GM21367 (cell line): ENCODE measurements around the gene LGR6.
"Not testable (repeated sequence)": the region's sequence is repeated elsewhere in the genome, so short reads cannot be mapped to it uniquely, and the experiment has no call there.

Source experiments
- ATAC-seq: cut with Tn5 transposase; IDR thresholded peaks from one replicate; pipeline ENCODE4 v1.9.1; 2021; ENCODE audit not compliant: unreplicated experiment

The LGR6 gene

DNA sequence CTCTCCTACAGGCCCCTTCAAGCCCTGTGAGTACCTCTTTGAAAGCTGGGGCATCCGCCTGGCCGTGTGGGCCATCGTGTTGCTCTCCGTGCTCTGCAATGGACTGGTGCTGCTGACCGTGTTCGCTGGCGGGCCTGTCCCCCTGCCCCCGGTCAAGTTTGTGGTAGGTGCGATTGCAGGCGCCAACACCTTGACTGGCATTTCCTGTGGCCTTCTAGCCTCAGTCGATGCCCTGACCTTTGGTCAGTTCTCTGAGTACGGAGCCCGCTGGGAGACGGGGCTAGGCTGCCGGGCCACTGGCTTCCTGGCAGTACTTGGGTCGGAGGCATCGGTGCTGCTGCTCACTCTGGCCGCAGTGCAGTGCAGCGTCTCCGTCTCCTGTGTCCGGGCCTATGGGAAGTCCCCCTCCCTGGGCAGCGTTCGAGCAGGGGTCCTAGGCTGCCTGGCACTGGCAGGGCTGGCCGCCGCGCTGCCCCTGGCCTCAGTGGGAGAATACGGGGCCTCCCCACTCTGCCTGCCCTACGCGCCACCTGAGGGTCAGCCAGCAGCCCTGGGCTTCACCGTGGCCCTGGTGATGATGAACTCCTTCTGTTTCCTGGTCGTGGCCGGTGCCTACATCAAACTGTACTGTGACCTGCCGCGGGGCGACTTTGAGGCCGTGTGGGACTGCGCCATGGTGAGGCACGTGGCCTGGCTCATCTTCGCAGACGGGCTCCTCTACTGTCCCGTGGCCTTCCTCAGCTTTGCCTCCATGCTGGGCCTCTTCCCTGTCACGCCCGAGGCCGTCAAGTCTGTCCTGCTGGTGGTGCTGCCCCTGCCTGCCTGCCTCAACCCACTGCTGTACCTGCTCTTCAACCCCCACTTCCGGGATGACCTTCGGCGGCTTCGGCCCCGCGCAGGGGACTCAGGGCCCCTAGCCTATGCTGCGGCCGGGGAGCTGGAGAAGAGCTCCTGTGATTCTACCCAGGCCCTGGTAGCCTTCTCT is 124.6 kb downstream of the LGR6 start:
- ATAC-seq: no peak

DNA sequence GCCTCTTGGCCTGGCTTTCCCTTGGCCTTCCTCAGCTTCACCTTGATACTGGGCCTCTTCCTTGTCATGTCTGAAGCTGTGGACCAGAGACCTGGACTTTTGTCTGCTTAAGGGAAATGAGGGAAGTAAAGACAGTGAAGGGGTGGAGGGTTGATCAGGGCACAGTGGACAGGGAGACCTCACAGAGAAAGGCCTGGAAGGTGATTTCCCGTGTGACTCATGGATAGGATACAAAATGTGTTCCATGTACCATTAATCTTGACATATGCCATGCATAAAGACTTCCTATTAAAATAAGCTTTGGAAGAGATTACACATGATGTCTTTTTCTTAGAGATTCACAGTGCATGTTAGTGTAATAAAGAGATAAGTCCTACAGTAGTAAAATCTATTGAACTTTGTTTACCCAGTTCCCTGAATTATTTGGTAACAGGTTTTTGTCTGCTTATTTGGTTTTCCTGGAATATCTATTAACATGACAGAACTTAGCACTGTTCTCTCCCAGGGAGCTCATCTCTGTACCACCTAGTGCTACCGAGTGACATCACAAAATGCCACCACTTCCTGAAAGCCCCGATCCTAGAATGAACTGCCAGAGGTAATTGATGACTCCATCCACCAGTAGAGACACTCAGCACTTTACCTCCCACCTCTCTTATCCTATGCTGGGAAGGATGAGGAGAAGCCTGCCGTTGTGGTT is 125.9 kb downstream of the LGR6 start:
- no peak for ATAC-seq

DNA sequence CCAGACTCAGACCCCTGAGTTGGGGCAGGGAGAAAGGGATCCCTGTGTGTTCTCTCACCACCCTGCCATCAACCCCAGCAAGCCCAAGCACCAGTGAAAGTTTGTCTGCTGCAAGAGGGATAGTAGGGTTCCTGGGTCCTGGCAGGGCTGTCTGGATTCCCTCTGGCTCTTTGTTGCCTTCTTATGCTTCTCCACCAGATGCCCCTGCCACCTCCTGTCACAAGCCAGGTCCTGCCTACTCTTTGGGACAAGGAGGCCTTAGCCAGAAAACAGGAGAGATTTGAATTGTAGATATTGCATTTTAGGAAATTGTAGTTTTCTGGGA is 126.4 kb downstream of the LGR6 start:
- ATAC-seq: no peak

- ATAC-seq: no peak
Measured at GRCh38 chr1:202323731-202324130, 130.1 kb downstream of the LGR6 start.

DNA sequence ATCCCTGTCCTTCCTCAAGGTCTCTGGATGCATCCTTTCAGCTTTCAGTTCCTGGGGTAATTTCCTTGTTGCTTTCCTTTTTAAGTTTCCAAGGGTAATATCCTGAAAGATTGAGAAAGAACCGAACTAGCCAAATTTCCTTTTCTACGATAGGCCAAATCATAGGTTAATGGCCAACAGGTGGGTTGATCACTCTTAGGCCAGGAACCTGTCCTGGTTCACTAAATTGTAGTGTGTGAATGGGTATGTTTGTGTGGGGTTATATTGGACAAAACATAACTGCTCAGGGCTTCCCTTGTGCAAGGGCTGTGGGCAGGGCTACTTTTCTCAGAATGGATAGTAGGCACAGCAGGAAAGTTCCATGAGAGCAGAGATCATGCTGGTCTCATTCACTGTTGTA is 131.0 kb downstream of the LGR6 start:
- ATAC-seq: no peak

- no peak for ATAC-seq
Measured at GRCh38 chr1:202329891-202330290, 136.3 kb downstream of the LGR6 start.

GRCh38 chr1:202333861-202334260 is 140.3 kb downstream of the LGR6 start:
- ATAC-seq: no peak

DNA sequence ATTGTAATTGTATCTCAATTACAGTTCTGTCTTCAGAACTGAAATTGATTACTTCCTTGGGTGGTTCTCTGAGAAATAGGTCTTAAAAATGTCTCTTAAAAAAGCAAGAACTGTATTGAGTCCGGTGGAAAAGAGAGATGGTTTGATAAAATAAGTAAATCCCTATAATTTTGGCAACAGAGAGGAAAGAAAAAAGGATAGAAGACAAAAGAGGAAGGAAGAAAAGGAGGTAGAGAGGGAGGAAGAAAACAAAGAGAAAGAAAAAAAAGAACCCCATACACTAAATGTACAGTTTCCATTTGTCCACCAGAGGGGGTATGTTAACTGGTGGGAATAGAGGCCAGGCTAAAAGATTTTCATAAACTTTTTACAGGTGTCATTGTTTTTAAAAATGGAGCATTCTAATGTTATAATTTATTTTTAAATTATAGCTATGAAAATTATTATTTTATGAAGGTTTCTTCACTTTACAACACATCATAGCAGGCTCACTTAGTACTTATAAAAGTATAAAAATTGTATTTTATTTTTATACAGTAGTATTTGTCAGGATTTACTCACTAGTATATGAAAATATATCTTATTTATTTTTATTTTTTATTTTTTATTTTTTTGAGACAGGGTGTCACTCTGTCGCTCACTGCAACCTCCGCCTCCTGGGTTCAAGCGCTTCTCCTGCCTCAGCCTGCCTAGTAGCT is 150.2 kb downstream of the LGR6 start:
- ATAC-seq: no peak

- ATAC-seq: no peak
Measured at GRCh38 chr1:202348005-202348508, 154.5 kb downstream of the LGR6 start.

DNA sequence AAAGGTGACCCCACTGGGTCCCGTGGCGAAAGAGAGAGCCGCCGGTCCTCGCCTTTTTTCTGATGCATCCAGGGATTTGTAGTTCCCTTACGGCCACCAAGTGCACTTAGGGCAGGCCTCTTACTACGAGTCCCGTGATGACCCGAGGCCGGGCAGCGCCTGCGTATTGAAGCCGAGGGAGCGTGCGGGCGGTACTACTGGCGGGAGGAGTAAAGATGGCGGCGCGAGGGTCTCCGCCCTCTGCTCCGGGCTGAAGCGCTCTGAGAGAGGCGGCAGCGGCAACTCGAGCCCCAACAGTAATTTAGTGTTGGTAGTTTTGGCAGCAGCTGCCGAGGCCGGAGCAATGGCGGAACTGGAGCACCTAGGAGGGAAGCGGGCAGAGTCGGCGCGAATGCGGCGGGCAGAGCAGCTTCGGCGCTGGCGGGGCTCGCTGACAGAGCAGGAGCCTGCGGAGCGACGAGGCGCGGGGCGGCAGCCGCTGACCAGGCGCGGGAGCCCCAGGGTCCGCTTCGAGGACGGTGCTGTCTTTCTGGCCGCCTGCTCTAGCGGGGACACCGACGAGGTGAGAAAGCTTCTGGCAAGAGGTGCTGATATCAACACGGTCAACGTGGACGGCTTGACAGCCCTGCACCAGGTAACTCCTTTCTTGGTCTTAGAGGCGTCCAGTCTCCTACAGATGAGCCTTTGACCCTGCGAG is 155.1 kb downstream of the LGR6 start, which contains the start of gene PPP1R12B:
Gene PPP1R12B (plus strand): TSS at position 191 of the 697 bp plus-strand sequence. CDS start 153 bp downstream, at position 344.
- peak; percentile 97 for ATAC-seq

GRCh38 chr1:202349206-202349928 is 155.8 kb downstream of the LGR6 start:
- ATAC-seq: no peak

GRCh38 chr1:202351725-202352124 is 158.1 kb downstream of the LGR6 start:
- ATAC-seq: no peak

DNA sequence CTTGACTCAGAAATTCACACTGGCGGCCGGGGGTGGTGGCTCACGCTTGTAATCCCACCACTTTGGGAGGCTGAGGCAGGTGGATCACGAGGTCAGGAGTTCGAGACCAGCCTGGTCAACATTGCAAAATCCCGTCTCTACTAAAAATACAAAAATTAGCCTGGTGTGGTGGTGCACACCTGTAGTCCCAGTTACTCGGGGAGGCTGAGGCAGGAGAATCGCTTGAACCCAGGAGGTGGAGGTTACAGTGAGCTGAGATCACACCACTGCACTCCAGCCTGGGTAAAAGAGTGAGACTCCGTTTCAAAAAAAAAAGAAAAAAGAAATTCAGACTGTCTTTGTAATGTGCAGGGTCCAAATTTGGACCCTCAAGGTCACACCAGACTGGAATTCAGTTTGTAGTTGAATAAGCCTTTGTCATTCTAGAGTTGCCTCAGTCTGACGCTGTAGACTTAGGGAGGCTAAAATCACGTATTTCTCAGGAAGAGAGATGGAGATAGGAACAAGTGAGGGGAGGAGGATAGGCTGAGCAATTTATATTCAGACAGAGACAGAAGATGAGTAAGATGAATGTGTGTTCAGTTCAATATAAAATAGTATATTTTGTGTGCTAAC is 159.1 kb downstream of the LGR6 start:
- not testable (repeated sequence) for ATAC-seq

DNA sequence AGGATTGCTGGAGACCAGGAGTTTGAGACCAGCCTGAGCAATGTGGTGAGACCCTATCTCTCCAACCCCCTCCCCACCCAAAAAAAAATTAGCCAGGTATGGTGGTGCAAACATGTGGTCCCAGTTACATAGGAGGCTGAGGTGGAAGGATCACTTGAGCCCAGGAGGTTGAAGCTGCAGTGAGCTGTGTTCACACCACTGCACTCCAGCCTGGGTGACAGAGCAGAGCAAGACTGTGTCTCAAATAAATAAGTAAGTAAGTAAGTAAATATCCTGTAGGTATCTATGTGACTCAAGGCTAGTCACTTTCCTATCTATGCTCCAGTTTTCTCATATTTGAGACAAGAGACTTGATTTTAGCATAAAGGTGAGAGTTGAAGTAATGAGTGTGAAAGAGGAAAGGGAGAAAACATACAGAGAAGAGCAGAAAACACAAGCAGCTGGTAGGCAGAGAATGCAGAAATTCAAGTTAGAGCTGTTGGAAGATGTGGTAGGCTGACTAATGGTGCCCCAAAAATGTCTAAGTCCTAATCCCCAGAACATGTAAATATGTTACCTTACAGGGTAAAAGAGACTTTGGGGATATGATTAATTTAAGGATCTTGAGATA is 162.4 kb downstream of the LGR6 start:
- no peak for ATAC-seq

DNA sequence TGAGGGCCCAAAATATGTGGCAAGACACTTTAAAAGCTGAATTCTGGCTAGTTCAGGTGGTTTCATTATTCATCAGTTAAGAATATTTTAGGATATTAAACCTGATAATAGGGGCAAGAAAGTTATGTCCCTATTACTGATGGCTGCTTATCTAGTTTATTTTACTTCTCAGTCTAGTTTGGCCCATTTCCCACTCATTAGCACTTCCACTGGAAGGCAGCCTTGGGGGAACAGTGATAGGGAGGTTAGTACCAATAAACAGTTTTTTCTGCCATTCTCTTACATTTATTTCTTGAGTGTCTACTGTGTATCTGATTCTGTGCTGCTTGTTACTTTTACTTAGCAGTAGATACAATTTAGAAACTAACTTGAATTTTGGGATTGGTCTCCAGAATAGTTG is 163.9 kb downstream of the LGR6 start:
- ATAC-seq: no peak

DNA sequence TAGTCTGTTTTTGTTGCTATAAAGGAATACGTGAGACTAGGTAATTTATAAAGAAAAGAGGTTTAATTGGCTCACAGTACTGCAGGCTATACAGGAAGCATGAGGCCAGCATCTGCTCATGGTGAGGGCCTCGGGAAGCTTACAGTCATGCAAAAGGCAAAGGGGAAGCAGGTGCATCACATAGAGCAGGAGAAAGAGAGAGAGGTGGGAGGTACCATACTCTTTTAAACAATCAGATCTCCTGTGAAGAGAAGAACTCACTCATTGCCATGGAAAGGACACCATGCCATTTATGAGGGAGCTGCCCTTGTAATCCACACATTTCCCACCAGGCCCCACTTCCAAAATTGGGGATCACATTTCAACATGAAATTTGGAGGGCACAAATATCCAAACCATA is 167.6 kb downstream of the LGR6 start:
- no peak for ATAC-seq

DNA sequence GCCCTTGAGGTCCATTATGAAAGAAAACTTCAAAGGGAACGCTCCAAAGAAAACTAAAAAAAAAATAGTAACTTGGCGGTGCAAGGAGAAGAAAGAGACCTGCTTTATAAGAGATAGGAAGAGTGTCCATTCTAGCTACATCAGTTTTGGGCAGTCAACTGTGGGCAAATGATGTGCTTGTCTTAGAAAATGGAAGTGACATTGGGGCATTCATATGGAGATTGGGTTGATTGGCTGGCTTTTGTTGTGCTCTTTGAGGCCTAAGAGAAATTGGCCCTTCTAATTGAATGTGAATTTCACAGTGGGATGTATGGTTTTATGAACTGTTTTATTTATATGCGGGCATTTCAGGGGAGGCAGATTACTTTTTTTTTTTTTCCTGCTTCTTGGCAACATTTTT is 168.1 kb downstream of the LGR6 start:
- ATAC-seq: no peak

DNA sequence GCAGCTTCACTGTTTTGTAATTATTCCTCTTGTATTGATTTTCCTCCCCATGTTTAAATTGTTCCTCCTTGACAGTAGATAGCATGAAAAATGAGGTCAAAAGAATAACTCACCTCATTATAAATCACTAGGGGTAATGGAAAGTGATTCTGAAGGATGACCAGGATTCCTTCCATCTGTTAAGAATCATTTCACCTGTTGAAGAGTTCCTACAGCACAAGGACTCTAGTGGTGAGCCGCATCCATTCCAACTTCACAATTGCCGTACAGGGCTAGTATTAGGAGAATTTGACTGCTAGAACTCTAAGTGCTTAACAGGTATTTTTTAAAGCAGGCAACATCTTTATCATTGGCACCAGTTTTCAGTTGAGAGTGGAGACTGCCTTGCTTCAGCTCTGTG is 168.6 kb downstream of the LGR6 start:
- no peak for ATAC-seq

- ATAC-seq: no peak
Measured at GRCh38 chr1:202365092-202365815, 171.7 kb downstream of the LGR6 start.
